Stimulated activated CD4-positive, alpha-beta T cell treated with anti-CD3 and anti-CD28 coated beads, Interleukin-15, amount 100 ng/mL, for 48 hours (primary cell): ENCODE data around the gene ST3GAL4.
"Not testable (repeated sequence)": the region's sequence is repeated elsewhere in the genome, so short reads cannot be mapped to it uniquely, and the experiment has no call there.

ENCODE experiments used
- DNase-seq, 2 donors: peaks; one replicate each; pipeline ENCODE4 v3.0.0-alpha.2; 2020; ENCODE audit warnings: low read depth in 2 of 2

The ST3GAL4 gene

GRCh38 chr11:126384449-126385070 lies 29.1 kb downstream of the ST3GAL4 start:
- no peak for DNase-seq

GRCh38 chr11:126385991-126386728 lies 30.7 kb downstream of the ST3GAL4 start:
- no peak for DNase-seq

- not testable (repeated sequence) for DNase-seq
These were observed 31.2 kb downstream of the ST3GAL4 start for GRCh38 chr11:126386729-126387071.

GRCh38 chr11:126387857-126388256 lies 32.4 kb downstream of the ST3GAL4 start:
- DNase-seq = no peak

GRCh38 chr11:126390272-126390867 lies 34.9 kb downstream of the ST3GAL4 start:
- DNase-seq = no peak

GRCh38 chr11:126391286-126391954 lies 35.9 kb downstream of the ST3GAL4 start:
- no peak for DNase-seq

GRCh38 chr11:126391970-126392632 lies 36.6 kb downstream of the ST3GAL4 start:
- DNase-seq = no peak

- no peak for DNase-seq
These were observed 37.1 kb downstream of the ST3GAL4 start for GRCh38 chr11:126392633-126393013.

GRCh38 chr11:126393143-126393542 lies 37.7 kb downstream of the ST3GAL4 start:
- no peak for DNase-seq

GRCh38 chr11:126394036-126394435 lies 38.5 kb downstream of the ST3GAL4 start:
- no peak for DNase-seq

- not testable (repeated sequence) for DNase-seq
These were observed 39.2 kb downstream of the ST3GAL4 start for GRCh38 chr11:126394634-126395072.

GRCh38 chr11:126395784-126396183 lies 40.3 kb downstream of the ST3GAL4 start:
- not testable (repeated sequence) for DNase-seq

GRCh38 chr11:126396266-126396665 lies 40.8 kb downstream of the ST3GAL4 start:
- not testable (repeated sequence) for DNase-seq

GRCh38 chr11:126396965-126397364 lies 41.5 kb downstream of the ST3GAL4 start:
- DNase-seq = no peak

GRCh38 chr11:126398296-126398695 lies 42.8 kb downstream of the ST3GAL4 start:
- no peak for DNase-seq

- DNase-seq = no peak
These were observed 43.2 kb downstream of the ST3GAL4 start for GRCh38 chr11:126398721-126399120.

- no peak for DNase-seq
These were observed 44.5 kb downstream of the ST3GAL4 start for GRCh38 chr11:126400019-126400418.

GRCh38 chr11:126400479-126400878 lies 45.0 kb downstream of the ST3GAL4 start:
- DNase-seq = no peak

GRCh38 chr11:126403022-126403581 lies 47.6 kb downstream of the ST3GAL4 start:
- DNase-seq = no peak

GRCh38 chr11:126403658-126404057 lies 48.2 kb downstream of the ST3GAL4 start:
- DNase-seq = no peak

- DNase-seq = no peak
These were observed 48.9 kb downstream of the ST3GAL4 start for GRCh38 chr11:126404367-126404766.

- DNase-seq = no peak
These were observed 49.9 kb downstream of the ST3GAL4 start for GRCh38 chr11:126405374-126405773.
